RPMI7951 (cell line): Measurements from ENCODE around the gene KCNC1. TPM values are rescaled to one million over a fixed set of nuclear protein-coding genes. Genes with fewer than 3 reads are reported as not detected.

Experiments
- DNase-seq: peaks from one replicate; pipeline ENCODE4 v3.0.0-alpha.2; 2012; ENCODE audit warnings: low read depth
- total RNA-seq: library from RNA; depleted of rRNA; stranded (reverse); fragments of >200 nt; shearing (Covaris generic); gene quantifications from 2 replicates; pipeline ENCODE4 v1.2.3, GENCODE V29; 2014

The KCNC1 gene
- total RNA-seq, 1 experiment from 2014 or later: not detected

GRCh38 chr11:17753153-17753552 is 18.6 kb downstream of the KCNC1 start:
- DNase-seq: no peak

- DNase-seq: no peak
Observed at GRCh38 chr11:17753641-17754040, 19.1 kb downstream of the KCNC1 start.

GRCh38 chr11:17755891-17756290 is 21.3 kb downstream of the KCNC1 start:
- no peak for DNase-seq

GRCh38 chr11:17760102-17761029 is 25.8 kb downstream of the KCNC1 start:
- DNase-seq: peak; percentile 17

- DNase-seq: no peak
Observed at GRCh38 chr11:17762309-17762974, 27.9 kb downstream of the KCNC1 start.

GRCh38 chr11:17763244-17763643 is 28.7 kb downstream of the KCNC1 start:
- no peak for DNase-seq

GRCh38 chr11:17763703-17764102 is 29.1 kb downstream of the KCNC1 start:
- DNase-seq: no peak

GRCh38 chr11:17764446-17765218 is 30.1 kb downstream of the KCNC1 start:
- DNase-seq: no peak

- no peak for DNase-seq
Observed at GRCh38 chr11:17765356-17766072, 30.9 kb downstream of the KCNC1 start.

- no peak for DNase-seq
Observed at GRCh38 chr11:17766073-17766359, 31.4 kb downstream of the KCNC1 start.

- DNase-seq: no peak
Observed at GRCh38 chr11:17766590-17766989, 32.0 kb downstream of the KCNC1 start.

GRCh38 chr11:17767301-17767885 is 32.8 kb downstream of the KCNC1 start:
- DNase-seq: no peak

- no peak for DNase-seq
Observed at GRCh38 chr11:17767914-17768313, 33.3 kb downstream of the KCNC1 start.

- no peak for DNase-seq
Observed at GRCh38 chr11:17768547-17768946, 34.0 kb downstream of the KCNC1 start.

GRCh38 chr11:17769218-17769617 is 34.6 kb downstream of the KCNC1 start:
- no peak for DNase-seq

GRCh38 chr11:17770048-17770652 is 35.6 kb downstream of the KCNC1 start:
- DNase-seq: no peak

GRCh38 chr11:17770917-17771316 is 36.3 kb downstream of the KCNC1 start:
- DNase-seq: no peak

GRCh38 chr11:17771415-17771814 is 36.8 kb downstream of the KCNC1 start:
- DNase-seq: no peak

GRCh38 chr11:17771841-17772401 is 37.3 kb downstream of the KCNC1 start:
- no peak for DNase-seq

- no peak for DNase-seq
Observed at GRCh38 chr11:17772704-17773600, 38.4 kb downstream of the KCNC1 start.
